Measurements from ENCODE around the gene UNC5B.

UNC5B gene

DNA sequence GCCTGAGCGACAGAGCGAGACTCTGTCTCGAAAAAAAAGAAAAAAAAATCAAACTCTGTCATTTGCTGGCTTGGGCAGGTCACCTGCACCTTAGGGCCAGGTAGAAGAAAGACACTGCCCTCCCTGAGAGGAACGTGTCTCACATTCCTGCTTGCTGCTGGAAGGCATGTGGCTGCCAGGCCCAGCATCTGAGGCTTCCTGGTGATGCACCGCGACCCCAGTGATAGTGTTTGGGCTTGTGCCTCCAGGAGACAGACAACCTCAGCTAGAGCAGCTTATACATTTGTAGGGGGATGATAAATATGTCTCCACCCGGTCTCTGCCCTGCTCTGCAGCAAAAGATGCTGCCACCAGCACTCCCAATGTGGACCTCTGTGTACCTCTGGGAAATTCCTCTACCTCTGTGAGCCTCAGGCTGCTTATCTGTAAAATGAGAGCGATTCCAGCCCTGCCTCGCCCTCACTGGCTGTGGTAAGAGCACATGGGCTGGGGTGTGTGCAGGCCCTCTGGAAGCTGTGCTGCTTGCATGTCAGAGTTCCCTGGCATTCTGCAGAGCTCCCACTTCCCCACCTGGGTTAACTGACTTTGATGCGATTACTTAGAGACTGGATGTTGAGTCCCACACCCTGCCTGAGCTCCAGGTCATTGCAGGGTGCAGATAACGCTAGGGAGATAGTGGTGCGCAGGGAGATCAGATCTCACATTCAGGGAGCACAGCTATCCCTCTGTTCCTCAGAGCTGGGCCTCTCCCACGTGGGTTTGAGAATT is 126.5 kb downstream of the UNC5B start:
- no peak for DNase-seq (ENCODE audit: low read depth in 2 of 2, low spot score in 1 of 2)

DNA sequence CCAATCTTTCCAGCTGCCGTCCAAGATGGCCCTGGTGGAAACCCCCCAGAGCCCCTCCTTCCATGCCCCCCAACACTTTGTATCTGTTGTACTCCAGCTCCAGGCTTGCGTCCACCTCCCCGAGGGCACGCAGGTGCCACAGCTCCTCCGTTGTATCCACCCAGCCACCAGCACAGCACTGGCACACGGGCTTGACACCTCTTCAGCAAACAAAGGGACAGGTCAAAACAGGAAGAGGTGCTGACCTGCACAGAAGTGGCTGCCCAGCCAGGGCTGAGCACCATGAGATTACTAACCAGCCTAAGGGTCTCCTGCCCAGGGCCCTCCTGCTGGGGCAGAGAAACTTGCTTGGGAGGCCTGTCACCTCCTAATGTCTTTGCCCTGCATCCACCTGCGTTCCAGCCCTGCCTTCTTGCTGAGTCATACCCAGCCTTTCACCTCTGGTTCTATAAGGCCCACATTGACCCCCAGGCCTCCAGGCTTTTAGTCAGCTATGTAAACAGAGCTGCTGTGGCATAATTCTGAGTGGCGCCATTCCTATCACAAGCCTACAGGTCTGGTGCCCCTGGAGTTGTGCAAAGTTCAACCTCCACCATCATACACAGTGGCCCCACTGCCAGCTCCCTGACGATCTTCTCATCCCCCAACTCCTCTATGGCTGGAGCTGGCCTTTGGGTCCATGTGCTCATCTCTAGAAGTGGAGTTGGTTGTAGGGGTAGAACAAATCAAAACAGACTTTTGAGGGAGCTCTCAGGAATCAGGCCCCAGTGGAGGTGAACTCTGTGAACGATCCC is 127.6 kb downstream of the UNC5B start:
- no peak for DNase-seq (ENCODE audit: low read depth in 2 of 2, low spot score in 1 of 2)

DNA sequence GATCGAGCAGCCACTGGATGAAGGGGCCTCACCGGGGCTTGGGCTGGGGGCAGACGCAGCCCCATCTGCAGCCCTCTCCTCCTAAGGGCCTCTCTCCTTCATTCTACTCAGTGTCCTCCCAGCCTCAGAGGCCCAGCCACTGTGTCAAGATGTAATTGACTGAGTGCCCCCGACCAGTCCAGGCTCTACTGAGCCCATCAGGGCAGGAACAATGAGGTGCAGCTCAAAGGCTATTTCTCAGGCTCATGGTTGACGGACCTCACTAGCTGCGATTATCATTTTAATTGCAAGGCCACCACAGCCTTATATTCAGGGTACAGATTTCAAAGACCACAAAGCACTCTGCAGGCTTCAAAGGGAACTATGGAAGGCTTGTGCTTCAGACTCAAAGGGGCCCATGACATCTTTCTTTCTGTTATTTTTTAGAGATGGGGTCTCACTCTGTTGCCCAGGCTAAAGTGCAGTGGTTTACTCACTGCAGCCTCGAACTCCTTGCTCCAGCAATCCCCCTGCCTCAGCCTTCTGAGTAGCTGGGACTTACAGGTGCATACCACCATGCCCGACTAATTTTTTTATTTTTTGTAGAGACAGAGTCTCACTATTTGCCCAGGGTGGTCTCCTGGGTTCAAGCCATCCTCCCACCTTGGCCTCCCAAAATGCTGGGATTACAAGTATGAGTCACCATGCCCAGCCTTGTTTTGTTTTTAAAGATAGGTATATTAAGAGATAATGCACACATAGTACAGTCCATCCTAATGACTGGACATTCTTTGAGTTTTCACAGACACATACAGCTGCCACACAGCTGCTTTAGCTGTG is 130.4 kb downstream of the UNC5B start:
- DNase-seq (ENCODE audit: low read depth in 2 of 2, low spot score in 1 of 2) = no peak

DNA sequence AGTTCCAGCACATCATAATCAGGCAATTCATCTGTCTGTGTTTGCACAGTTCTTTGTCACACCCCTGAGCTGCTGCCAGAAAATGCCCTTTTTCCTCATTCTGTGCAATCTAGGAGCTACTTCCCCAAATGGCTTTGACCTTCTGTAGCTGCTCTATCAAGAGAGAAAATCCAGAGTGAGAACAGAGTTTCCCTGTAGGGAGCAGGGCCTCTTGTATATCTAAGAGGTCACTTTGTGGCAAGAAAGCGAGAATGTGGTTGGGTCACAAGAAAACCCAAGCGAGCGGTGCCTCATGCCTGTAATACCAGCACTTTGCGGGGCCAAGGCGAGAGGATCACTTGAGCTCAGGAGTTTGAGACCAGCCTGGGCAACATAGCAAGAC is 131.0 kb downstream of the UNC5B start:
- DNase-seq (ENCODE audit: low read depth in 2 of 2, low spot score in 1 of 2) = no peak

DNA sequence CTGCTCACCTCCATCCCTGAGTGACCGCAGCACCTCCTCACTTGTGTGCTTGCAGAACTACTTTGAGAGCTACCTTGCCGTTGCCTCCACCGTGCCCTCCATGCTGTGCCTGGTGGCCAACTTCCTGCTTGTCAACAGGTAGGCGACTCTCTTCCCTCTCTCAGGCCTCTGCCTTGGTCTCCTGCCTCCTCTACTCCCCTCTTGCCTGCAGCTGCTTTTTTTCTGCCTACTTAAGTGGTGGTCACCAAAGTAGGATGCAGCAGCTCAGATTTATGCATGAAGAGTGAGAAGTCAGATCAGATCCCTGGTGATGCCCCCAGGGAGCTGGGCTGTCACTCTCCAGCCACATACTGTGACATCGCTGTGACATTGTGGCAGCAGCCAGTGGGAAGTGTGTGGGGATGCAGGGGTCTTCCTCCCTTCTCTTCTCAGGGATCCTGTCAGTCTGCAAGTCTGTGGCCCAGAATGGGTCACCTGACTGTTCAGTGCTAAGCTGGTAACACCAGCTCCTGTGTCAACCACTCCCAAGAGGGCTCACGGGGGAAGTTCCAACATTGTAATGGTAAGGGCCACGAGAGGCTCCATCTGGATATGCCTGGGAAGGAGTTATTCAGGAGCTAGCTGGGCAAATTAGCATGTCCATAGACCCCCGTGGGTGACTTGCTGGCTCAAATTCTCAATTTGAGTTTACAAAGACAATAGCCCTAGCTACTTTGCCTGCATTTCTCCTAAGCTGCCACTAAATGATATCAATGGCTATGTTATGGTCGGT is 132.0 kb downstream of the UNC5B start:
- no peak for DNase-seq (ENCODE audit: low read depth in 2 of 2, low spot score in 1 of 2)

DNA sequence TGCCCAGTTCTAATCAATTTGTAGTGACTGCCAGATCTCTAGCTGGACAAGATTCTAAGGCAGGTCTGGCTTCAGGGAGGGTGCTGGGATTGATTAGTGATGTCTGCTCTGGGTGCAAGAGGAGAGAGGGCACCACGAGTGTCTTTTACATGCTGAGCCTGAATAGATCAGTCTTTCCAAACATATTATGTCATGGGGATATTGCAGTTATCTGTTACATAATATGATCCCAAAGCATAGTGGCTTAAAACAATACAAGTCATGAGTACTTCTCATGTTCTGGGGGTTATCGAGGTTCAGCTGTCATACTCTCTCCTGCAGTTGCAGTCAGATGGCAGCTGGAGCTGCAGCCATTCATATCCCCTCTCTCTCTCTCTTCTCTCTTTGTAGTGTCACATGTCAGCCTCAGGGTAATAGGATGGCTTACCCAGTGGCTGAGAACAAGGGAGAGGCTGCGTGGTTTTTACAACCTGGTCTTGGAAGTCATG is 132.7 kb downstream of the UNC5B start:
- no peak for DNase-seq (ENCODE audit: low read depth in 2 of 2, low spot score in 1 of 2)

DNA sequence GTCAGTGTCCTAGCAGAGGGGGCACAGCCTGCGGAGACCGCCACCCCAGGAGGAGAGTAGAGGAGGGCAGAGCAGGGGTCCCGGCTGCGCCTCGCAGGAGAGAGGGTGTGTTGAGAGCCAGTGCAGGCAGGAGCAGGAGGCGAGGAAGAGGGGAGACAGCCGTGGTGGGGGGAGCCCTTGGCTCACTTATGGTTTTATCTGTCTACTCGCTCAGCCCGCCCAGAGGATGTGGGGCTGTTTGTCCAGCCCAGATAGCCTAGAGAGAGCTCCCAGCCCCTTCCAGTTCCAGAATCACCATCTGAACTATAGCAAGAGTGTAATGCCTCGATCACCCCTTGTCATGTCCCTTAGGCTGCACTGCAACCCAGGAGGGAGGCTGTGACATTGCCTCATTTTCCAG is 133.3 kb downstream of the UNC5B start:
- DNase-seq (ENCODE audit: low read depth in 2 of 2, low spot score in 1 of 2) = no peak

DNA sequence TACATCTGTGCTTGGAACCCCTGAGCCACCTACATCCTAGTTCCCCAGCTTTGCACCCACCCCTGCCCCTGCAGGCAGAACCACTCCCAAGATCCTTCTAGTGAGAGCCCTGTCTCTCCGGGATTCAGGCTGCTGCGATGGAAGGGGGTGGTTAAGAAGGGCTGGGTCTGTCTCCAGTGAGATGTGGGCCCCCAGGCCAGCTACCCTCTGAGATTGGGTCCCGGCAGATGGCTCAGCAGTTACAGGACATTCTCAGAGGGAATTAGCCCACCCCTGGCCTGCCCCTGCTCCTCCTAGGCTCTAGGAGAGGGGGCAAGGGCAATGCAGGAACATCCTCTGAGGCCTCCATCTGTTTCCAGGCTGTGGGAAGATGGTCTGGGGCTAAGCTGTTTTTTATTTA is 134.4 kb downstream of the UNC5B start:
- no peak for DNase-seq (ENCODE audit: low read depth in 2 of 2, low spot score in 1 of 2)

DNA sequence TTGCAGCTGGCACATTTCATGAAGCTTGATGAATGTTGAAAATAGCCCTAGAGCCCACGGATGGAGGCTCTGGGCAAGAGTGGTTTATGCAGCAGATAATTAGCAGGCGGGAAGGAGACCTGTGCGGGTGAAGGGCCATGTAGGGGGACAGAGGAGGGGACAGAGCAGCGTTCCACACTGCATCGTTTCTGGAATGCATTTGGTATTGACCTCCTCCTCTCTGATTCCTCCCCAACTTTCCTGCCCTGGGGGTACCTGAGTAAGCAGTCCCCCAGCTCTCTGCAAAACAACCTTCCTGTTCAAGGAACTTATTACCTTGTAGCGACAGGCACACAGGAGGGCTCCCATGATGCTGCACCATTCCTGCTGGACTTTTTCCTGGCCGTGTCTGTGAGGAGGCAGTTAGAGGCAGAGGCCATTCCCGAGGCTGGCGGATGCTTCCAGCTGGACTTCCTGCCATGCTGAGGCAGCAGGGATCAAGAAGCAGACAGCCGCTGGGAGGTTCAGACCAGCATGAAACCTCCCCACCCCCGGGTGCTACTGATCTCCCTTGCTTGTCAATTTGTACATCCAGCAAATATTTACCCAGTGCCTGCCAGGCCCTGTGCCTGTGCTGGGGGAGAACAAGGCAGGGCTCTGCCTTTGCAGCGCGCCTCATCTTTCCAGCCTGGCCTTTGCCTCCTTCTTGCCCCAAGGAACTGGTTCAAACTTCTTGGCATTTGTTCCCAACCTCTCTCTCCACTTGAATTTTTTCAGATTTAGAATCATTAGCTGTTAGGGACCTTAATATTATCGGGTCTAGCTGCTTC is 135.4 kb downstream of the UNC5B start:
- DNase-seq (ENCODE audit: low read depth in 2 of 2, low spot score in 1 of 2) = no peak

DNA sequence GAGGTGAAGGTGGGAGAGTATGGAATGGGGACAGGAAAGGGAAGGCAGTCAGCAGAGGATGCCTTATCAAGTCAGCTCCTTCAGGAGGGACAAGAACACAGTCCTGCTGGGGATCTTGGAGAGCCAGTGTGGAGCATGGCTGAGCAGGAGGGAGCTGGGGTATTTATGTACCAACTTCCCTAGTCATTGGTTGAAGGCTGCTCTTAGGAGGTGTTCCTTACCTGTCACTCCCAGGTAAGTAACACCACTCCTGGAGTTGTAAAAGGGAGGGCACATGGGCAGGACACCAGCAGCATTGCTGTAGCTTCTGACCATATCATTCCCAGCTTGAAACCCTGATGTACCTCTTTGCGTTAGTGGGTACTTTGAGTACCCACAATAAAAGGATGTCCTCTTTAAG is 136.5 kb downstream of the UNC5B start:
- no peak for DNase-seq (ENCODE audit: low read depth in 2 of 2, low spot score in 1 of 2)

DNA sequence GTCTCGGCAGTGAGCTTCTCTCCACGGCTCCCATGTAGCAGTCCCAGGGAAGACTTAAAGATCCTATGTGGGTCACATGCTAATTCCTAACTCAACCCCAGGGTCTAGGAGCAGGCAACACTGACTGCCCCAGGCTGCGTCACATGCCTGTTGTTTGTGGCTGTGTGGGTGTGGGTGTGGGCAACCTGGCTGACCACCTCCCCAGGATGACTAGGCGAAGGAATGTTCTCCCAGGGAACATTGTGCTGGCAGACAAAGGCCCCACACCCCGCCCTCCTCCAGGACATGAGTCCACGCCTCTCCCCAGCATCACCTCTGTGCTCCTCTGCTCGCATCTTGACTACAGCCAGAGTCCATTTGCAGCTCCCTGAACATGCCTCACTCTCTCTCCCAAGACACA is 137.0 kb downstream of the UNC5B start:
- no peak for DNase-seq (ENCODE audit: low read depth in 2 of 2, low spot score in 1 of 2)

DNA sequence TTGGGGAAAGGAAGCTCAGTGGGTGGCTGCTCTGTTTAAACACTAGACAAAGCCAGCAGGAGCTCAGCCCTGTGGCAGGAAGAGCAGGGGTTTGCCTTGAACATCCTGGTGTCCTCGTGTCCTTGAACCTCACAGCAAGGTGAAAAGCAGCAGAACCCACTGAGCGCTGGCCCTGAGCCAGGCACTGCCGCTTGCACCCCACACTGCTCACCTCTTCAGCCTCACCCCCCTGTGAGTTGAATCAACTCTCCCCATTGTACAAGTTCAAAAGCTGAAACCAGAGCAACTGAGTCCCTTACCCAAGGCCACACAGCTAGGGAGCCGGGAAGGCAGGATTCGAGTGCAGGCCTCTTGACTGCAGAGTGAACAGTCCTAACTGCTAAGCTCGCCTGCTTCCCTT is 138.7 kb downstream of the UNC5B start:
- DNase-seq (ENCODE audit: low read depth in 2 of 2, low spot score in 1 of 2) = no peak

DNA sequence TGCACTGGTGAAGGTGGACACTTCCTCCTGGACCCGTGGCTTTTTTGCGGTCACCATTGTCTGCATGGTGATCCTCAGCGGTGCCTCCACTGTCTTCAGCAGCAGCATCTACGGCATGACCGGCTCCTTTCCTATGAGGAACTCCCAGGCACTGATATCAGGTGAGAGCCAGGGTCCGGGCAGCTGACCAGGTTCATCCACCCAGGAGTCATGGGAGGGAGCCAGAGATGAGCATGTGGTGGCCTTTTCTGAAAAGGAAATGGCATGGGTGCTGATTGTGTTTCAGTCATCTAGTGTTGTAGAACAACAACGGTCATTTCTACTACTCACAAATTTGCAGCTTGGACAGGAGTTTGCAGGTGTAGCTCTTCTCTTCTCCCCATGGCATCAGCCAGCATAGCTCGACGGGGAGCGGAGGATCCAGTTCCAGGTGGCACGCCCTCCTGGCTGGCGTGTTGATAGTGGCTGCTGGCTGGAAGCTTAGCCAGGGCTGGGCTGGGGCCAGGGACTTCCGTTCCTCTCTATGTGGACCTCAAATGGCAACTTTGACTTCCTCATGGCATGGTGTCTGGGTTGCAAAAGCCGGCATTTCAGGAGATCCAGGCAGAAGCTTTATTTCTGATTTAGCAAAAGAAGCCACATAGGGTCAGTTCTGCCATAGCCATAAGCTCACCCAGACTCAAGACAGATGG is 139.4 kb downstream of the UNC5B start:
- no peak for DNase-seq (ENCODE audit: low read depth in 2 of 2, low spot score in 1 of 2)

All from stimulated activated CD8-positive, alpha-beta memory T cell treated with anti-CD3 and anti-CD28 coated beads, Interleukin-4, amount 100 ng/mL, for 4 hours (primary cell).